ENCODE data around the gene RCVRN. TPM values are rescaled to one million over a fixed set of nuclear protein-coding genes. Genes with fewer than 3 reads are reported as not detected.

Gene RCVRN
- polyA plus RNA-seq, 1 of the 3 experiments (the other 2 are of a cell fraction), result not detected

DNA sequence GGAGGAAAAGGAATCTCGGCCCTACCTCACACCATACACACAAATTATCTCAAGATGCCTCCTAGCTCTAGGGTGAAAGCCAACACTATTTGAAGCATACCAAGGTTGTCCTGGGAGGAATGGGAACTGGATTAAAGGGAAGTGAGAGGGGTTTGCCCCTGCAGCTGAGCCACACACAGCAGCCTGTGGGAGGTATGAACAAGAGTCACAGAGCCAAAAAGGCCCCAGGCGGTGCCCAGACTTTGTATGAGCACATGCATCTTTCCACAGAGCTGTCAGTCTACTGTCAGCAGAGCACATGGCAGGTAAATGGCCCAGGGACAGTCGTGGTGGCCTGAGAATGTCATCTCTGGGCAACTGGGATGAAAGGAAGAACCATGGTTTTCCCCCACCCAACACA, 31.0 kb upstream of the RCVRN start:
- H3K9ac ChIP-seq, result no peak overlapping the region
- H2AFZ ChIP-seq (ENCODE audit: low read depth), result no peak overlapping the region
- no peak overlapping the region for H3K4me2 ChIP-seq
- no peaks in the 10 kb centered on the region for H3K9me2 ChIP-seq
- no peaks in the 10 kb centered on the region for H3K79me2 ChIP-seq (ENCODE audit: insufficient read depth)
- WGBS (ENCODE audit: low lambda C conversion rate), result 13% methylated on average over 3 of the region's 3 CpGs
- no peaks in the 10 kb centered on the region for H3F3A ChIP-seq (replicated peaks; ENCODE audit: insufficient read depth)
- H4K20me1 ChIP-seq (ENCODE audit: insufficient read depth), result no peaks in the 10 kb centered on the region
- H3K27me3 ChIP-seq (ENCODE audit: insufficient read depth), result no peaks in the 10 kb centered on the region
- no peaks in the 10 kb centered on the region for H3K4me1 ChIP-seq (ENCODE audit: control insufficient read depth in 1 of 2, insufficient read depth in 2 of 2, low read depth in 1 of 2, low read length in 1 of 2)
- ChIA-PET POLR2A (no interaction called here), CTCF (interaction anchor here (0.8 to 5.3 kb wide), 3 partner anchors 11 to 681 kb away, joined by 3 to 34 read pairs (median 3); no protein-coding TSS in a partner anchor)
- no peaks in the 10 kb centered on the region for H3K9me3 ChIP-seq
- H3K27ac ChIP-seq (ENCODE audit: low read depth in 2 of 2, low read length in 1 of 2), result no peak overlapping the region
- TF ChIP-seq RAD21 (IDR thresholded peaks at IDR 0.05; ENCODE audit: low read length), result no peak
- no peak for TF ChIP-seq JUND (IDR thresholded peaks at IDR 0.05)
- no peak for TF ChIP-seq RFX5 (IDR thresholded peaks at IDR 0.05; ENCODE audit: low read length)
- no peak for TF ChIP-seq TEAD4 (IDR thresholded peaks at IDR 0.05; ENCODE audit: borderline replicate concordance, insufficient read depth)
- no peak for TF ChIP-seq FOXM1 (IDR thresholded peaks at IDR 0.05; ENCODE audit: low read depth)
- no peak for TF ChIP-seq ELF1 (IDR thresholded peaks at IDR 0.05)
- TF ChIP-seq, protein P1, sequence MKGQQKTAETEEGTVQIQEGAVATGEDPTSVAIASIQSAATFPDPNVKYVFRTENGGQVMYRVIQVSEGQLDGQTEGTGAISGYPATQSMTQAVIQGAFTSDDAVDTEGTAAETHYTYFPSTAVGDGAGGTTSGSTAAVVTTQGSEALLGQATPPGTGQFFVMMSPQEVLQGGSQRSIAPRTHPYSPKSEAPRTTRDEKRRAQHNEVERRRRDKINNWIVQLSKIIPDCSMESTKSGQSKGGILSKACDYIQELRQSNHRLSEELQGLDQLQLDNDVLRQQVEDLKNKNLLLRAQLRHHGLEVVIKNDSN (IDR thresholded peaks at IDR 0.05; ENCODE audit: borderline replicate concordance, low read depth), result no peak
- no peak for TF ChIP-seq TCF12 (IDR thresholded peaks at IDR 0.05)
- TF ChIP-seq EP300 (IDR thresholded peaks at IDR 0.05; ENCODE audit: borderline replicate concordance in 1 of 2, low read depth in 1 of 2, low read length in 1 of 2), result no peak
- no peak for TF ChIP-seq MXI1 (IDR thresholded peaks at IDR 0.05; ENCODE audit: low read depth, low read length)
- no peak overlapping the region for H3K4me3 ChIP-seq (ENCODE audit: low read depth in 2 of 2, low read length in 1 of 2)
- DNase-seq, result no peak
- no peaks in the 10 kb centered on the region for H3K36me3 ChIP-seq (replicated peaks in 1 of 2; ENCODE audit: control insufficient read depth in 1 of 2, insufficient read depth in 2 of 2, low read length in 1 of 2)

DNA sequence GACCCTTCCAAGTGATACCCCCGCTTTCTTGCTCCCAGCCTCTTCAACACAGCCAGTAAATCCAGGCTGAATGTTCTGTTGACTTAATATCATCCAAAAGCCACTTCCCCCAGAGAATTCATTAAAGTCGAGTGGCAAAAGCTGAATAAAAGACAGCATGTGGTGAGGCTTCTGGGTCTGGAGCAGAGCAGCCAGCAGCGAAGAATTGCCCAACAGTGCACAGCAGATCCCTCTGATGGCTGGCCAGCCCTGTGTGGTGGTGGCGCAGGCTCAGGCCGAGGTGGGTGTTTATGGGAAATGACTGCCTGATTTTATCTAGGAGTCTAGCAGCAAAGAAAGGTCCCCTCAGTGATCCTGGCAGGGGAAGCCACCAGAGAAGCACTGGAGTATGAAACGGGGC, 30.3 kb upstream of the RCVRN start:
- no peak overlapping the region for H3K9ac ChIP-seq
- DNase-seq, result no peak
- 0 out of 2 replicates have a peak, but pooled peaks cover under 1% of the 10 kb centered on the region for H3K27me3 ChIP-seq (ENCODE audit: insufficient read depth)
- ChIA-PET POLR2A (no interaction called here), CTCF (interaction anchor here (0.7 to 5.3 kb wide), 3 partner anchors 10 to 710 kb away, joined by 3 to 34 read pairs (median 3); no protein-coding TSS in a partner anchor)
- no peaks in the 10 kb centered on the region for H3K9me2 ChIP-seq
- no peaks in the 10 kb centered on the region for H3F3A ChIP-seq (replicated peaks; ENCODE audit: insufficient read depth)
- no peak overlapping the region for H3K27ac ChIP-seq (ENCODE audit: low read depth in 2 of 2, low read length in 1 of 2)
- TF ChIP-seq, protein P2, sequence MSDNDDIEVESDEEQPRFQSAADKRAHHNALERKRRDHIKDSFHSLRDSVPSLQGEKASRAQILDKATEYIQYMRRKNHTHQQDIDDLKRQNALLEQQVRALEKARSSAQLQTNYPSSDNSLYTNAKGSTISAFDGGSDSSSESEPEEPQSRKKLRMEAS (IDR thresholded peaks at IDR 0.05; ENCODE audit: low read depth), result no peak
- TF ChIP-seq MXI1 (IDR thresholded peaks at IDR 0.05; ENCODE audit: low read depth, low read length) (no peak), RCOR1 (IDR thresholded peaks at IDR 0.05; ENCODE audit: low read length) (no peak), EZH2phosphoT487 (IDR thresholded peaks at IDR 0.05; ENCODE audit: borderline replicate concordance, low read depth) (no peak), RAD21 (IDR thresholded peaks at IDR 0.05; ENCODE audit: low read length) (no peak), CHD2 (IDR thresholded peaks at IDR 0.05; ENCODE audit: low read length, partially characterized antibody) (no peak), FOXJ3 (CRISPR knock-in tag; IDR thresholded peaks at IDR 0.05) (no peak), SIN3A (IDR thresholded peaks at IDR 0.05; ENCODE audit: borderline replicate concordance, low read depth, low read length) (no peak), TEAD4 (IDR thresholded peaks at IDR 0.05; ENCODE audit: borderline replicate concordance, insufficient read depth) (no peak)
- TF ChIP-seq, protein P3, sequence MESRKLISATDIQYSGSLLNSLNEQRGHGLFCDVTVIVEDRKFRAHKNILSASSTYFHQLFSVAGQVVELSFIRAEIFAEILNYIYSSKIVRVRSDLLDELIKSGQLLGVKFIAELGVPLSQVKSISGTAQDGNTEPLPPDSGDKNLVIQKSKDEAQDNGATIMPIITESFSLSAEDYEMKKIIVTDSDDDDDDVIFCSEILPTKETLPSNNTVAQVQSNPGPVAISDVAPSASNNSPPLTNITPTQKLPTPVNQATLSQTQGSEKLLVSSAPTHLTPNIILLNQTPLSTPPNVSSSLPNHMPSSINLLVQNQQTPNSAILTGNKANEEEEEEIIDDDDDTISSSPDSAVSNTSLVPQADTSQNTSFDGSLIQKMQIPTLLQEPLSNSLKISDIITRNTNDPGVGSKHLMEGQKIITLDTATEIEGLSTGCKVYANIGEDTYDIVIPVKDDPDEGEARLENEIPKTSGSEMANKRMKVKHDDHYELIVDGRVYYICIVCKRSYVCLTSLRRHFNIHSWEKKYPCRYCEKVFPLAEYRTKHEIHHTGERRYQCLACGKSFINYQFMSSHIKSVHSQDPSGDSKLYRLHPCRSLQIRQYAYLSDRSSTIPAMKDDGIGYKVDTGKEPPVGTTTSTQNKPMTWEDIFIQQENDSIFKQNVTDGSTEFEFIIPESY (IDR thresholded peaks at IDR 0.05; ENCODE audit: borderline replicate concordance, low read depth), result no peak
- 32% methylated on average over 5 of the region's 6 CpGs for WGBS (ENCODE audit: low lambda C conversion rate)
- H3K9me3 ChIP-seq, result no peaks in the 10 kb centered on the region
- no peak overlapping the region for H3K4me2 ChIP-seq
- no peaks in the 10 kb centered on the region for H4K20me1 ChIP-seq (ENCODE audit: insufficient read depth)
- no peak overlapping the region for H2AFZ ChIP-seq (ENCODE audit: low read depth)
- H3K4me1 ChIP-seq (ENCODE audit: control insufficient read depth in 1 of 2, insufficient read depth in 2 of 2, low read depth in 1 of 2, low read length in 1 of 2), result no peaks in the 10 kb centered on the region
- H3K4me3 ChIP-seq (ENCODE audit: low read depth in 2 of 2, low read length in 1 of 2), result no peak overlapping the region
- no peaks in the 10 kb centered on the region for H3K79me2 ChIP-seq (ENCODE audit: insufficient read depth)
- no peaks in the 10 kb centered on the region for H3K36me3 ChIP-seq (replicated peaks in 1 of 2; ENCODE audit: control insufficient read depth in 1 of 2, insufficient read depth in 2 of 2, low read length in 1 of 2)
